ENCODE results near the gene PCNX2. TPM values are rescaled to one million over a fixed set of nuclear protein-coding genes. Genes with fewer than 3 reads are reported as not detected.

PCNX2 gene
- total and polyA plus RNA-seq, 2 experiments from 2014 or later: 42.9 to 88.3 TPM

DNA sequence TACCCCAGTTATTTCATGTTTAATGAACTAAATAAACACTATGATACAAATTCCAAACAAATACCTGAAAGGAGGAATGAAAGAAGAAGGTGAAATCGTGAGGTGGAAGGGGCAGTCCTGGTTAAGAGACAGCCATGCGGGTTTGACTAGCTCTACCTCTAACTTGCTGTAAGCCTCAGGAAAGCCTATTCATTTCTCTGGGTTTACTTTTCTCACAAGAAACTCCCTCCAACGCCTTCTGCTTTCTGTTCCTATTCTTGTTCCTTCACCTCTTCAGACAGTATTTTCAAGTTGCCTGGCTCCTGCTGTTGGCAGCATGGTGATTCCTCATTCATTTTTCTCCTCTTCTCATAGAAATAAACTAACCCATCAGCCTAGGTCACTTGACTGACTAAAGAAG is 252.7 kb downstream of the PCNX2 start:
- Histone ChIP-seq H3K27ac (ENCODE audit: low read depth) (no peak overlapping the region), H3F3A (replicated peaks; ENCODE audit: low read depth) (no peaks in the 10 kb centered on the region), H3K4me3 (no peak overlapping the region), H3K4me2 (no peak overlapping the region), H2AFZ (no peak overlapping the region), H3K4me1 (ENCODE audit: insufficient read depth) (no peaks in the 10 kb centered on the region), H4K20me1 (replicated peaks; ENCODE audit: insufficient read depth) (0 out of 2 replicates have a peak, but pooled peaks cover 3% of the 10 kb centered on the region), H3K9me2 (ENCODE audit: insufficient read depth) (0 out of 2 replicates have a peak, but pooled peaks cover 2% of the 10 kb centered on the region), H3K79me2 (replicated peaks; ENCODE audit: insufficient read depth) (no peaks in the 10 kb centered on the region), H3K36me3 (ENCODE audit: insufficient read depth) (no peaks in the 10 kb centered on the region), H3K27me3 (ENCODE audit: insufficient read depth) (no peaks in the 10 kb centered on the region)
- TF ChIP-seq, protein P1, sequence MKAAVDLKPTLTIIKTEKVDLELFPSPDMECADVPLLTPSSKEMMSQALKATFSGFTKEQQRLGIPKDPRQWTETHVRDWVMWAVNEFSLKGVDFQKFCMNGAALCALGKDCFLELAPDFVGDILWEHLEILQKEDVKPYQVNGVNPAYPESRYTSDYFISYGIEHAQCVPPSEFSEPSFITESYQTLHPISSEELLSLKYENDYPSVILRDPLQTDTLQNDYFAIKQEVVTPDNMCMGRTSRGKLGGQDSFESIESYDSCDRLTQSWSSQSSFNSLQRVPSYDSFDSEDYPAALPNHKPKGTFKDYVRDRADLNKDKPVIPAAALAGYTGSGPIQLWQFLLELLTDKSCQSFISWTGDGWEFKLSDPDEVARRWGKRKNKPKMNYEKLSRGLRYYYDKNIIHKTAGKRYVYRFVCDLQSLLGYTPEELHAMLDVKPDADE (IDR thresholded peaks at IDR 0.05): no peak
- TF ChIP-seq, protein P2, sequence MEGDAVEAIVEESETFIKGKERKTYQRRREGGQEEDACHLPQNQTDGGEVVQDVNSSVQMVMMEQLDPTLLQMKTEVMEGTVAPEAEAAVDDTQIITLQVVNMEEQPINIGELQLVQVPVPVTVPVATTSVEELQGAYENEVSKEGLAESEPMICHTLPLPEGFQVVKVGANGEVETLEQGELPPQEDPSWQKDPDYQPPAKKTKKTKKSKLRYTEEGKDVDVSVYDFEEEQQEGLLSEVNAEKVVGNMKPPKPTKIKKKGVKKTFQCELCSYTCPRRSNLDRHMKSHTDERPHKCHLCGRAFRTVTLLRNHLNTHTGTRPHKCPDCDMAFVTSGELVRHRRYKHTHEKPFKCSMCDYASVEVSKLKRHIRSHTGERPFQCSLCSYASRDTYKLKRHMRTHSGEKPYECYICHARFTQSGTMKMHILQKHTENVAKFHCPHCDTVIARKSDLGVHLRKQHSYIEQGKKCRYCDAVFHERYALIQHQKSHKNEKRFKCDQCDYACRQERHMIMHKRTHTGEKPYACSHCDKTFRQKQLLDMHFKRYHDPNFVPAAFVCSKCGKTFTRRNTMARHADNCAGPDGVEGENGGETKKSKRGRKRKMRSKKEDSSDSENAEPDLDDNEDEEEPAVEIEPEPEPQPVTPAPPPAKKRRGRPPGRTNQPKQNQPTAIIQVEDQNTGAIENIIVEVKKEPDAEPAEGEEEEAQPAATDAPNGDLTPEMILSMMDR (conservative IDR thresholded peaks at IDR 0.05; ENCODE audit: low read depth in 2 of 2): no peak
- H3K27me3 Mint-ChIP-seq (ENCODE audit: insufficient read depth, low read depth, poor library complexity): peaks cover 1% of the 10 kb centered on the region
- peaks cover 22% of the 10 kb centered on the region for H3K36me3 Mint-ChIP-seq (ENCODE audit: low read depth)
- H3K4me3 Mint-ChIP-seq: no peak overlapping the region
- no peaks in the 10 kb centered on the region for H3K4me1 Mint-ChIP-seq
- DNase-seq (ENCODE audit: low spot score) (no peak), ATAC-seq (no peak)
- no peak overlapping the region for H3K27ac Mint-ChIP-seq
- no peaks in the 10 kb centered on the region for H3K9me3 Mint-ChIP-seq

DNA sequence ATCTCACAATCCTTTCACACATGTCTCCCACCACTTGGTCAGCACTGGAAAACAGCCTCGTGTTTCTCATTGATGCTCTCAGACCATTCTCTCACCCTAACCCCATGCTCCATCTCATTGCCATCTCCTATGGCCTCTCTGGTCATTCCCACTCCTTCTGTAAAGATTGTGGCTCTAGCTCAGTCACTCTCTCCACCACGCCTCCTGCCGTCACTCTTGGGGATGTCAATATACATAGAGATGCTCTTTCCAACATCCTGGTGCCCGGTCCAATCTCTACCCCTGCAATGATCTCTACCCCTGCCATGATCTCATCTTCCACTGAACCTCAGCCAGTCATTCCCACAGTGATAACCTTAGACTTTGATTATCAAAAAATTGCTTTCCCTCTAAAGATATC is 255.0 kb downstream of the PCNX2 start:
- Mint-ChIP-seq H3K9me3 (no peaks in the 10 kb centered on the region), H3K4me1 (no peaks in the 10 kb centered on the region), H3K36me3 (ENCODE audit: low read depth) (peaks cover 15% of the 10 kb centered on the region), H3K27ac (no peak overlapping the region), H3K4me3 (no peak overlapping the region), H3K27me3 (ENCODE audit: insufficient read depth, low read depth, poor library complexity) (no peaks in the 10 kb centered on the region)
- Histone ChIP-seq H3K4me3 (no peak overlapping the region), H2AFZ (no peak overlapping the region), H3K4me2 (no peak overlapping the region), H3K4me1 (ENCODE audit: insufficient read depth) (no peaks in the 10 kb centered on the region), H3K27ac (ENCODE audit: low read depth) (no peak overlapping the region), H3K27me3 (ENCODE audit: insufficient read depth) (no peaks in the 10 kb centered on the region), H3K9me2 (ENCODE audit: insufficient read depth) (no peaks in the 10 kb centered on the region), H3K79me2 (replicated peaks; ENCODE audit: insufficient read depth) (no peaks in the 10 kb centered on the region), H3F3A (replicated peaks; ENCODE audit: low read depth) (no peaks in the 10 kb centered on the region), H4K20me1 (replicated peaks; ENCODE audit: insufficient read depth) (no peaks in the 10 kb centered on the region), H3K36me3 (ENCODE audit: insufficient read depth) (no peaks in the 10 kb centered on the region)
- ATAC-seq: no peak
- TF ChIP-seq, protein P1 (IDR thresholded peaks at IDR 0.05): no peak
- TF ChIP-seq, protein P2 (conservative IDR thresholded peaks at IDR 0.05; ENCODE audit: low read depth in 2 of 2): peak in 1 of 2 experiments; percentile 31; a peak in 1 of 4 replicates
- no peak for DNase-seq (ENCODE audit: low spot score)
